GM21737 (cell line): ENCODE results near the gene LLGL2.
"Not testable (repeated sequence)": the region's sequence is repeated elsewhere in the genome, so short reads cannot be mapped to it uniquely, and the experiment has no call there.

Experiments used
- ATAC-seq: cut with Tn5 transposase; IDR thresholded peaks from one replicate; pipeline ENCODE4 v1.9.1; 2021; ENCODE audit warnings: mild to moderate bottlenecking, moderate library complexity; ENCODE audit not compliant: unreplicated experiment

Gene LLGL2

DNA sequence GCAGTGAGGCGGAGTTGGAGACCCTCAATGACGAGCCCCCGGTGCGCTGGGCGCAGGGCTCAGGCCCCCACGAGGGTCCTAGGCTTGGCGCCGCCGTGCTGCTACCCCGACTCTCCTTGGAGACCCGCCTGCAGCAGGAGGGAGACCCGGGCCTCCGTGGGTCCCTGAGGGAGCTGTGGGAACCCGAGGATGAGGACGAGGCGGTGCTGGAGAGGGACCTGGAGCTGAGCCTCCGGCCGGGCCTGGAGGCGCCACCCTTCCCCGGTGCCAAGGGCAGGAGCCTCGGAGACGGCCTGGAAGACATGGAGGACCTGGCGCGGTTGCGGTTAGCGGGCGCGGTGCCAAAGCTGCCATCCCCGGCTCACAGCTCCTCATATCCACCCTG is 64.4 kb downstream of the LLGL2 start:
- no peak for ATAC-seq

DNA sequence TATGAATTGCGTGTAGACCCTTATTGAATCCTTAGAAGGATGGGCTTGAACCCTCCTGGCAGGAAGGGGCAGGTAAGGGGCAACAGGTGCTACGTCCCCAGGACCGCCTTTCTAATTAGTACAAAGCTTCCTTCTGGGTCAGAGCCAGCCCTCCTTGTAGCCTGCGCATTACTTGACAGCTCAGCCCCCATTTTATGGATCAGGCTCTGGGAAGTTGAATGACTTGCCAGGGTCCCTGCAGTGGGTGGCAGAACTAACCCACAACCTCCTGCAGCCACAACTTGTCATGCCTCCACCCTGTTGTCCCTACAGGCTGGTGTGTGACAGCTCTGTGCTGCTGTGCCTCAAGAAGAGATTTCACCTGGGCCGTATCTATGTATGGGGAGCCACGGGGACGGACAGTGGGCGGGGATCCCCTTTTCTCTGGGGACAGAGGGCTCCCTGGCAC is 64.8 kb downstream of the LLGL2 start:
- ATAC-seq, result no peak

DNA sequence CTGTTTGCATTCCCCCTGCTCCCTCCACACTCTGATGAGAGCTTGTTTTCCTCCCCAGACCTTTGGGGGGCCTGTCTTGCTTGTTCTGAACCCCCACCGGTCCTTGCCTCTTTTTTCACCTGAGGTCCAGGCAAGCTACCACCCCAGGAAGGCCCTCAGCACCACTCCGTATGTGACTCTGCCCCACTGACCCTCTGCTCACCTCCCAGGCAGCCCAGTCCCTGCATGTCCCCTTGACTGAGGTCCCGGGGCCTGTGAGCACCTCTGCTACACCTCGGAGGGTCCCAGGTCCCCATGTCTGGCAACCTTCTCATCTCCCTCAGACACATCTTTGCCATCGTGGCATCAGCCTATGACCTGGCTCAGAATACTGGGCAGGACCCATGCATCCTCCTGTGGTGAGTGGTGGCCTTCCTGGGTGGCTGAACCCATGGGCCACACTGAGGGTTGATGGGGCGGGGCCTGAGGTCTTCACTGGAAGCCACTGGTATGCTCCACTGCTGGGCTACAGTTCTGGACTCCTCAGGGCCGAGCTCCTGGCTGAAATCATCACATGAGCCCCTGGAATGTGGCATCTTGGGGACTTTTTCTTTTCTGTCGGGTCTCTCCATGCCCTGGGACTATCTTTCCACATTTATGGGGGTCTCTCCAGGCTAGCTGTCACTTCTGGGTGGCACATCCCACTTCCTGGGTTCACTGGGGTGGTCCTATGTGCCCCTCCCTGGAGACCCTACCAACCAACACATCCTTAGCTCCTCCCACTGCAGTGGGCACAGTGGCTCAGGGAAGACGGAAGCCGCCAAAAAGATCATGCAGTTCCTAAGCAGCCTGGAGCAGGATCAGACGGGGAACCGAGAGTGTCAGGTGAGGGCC is 65.6 kb downstream of the LLGL2 start:
- no peak for ATAC-seq

DNA sequence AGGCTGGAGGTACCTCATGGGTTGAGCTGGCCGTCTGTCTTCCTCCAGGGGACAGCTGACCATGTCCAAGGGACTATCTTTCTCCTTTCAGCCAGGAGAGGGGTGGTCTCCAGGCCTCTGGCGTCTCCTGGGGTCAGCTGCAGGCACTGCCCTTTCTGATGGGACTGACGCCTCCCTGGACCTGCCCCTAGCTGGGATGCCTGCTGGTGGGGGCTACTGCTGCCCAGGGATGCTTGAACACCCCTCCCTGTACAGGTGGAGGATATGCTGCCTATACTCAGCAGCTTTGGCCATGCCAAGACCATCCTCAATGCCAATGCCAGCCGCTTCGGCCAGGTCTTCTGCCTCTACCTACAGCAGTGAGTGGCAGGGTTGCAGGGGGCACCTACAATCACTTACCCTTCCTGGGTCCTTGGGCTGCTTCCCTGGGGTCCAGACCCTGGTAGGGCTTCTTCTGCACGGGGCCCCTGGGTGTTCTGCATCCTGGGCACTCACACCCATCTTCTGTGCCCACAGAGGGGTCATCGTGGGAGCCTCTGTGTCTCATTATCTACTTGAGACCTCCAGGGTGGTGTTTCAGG is 66.3 kb downstream of the LLGL2 start:
- no peak for ATAC-seq

DNA sequence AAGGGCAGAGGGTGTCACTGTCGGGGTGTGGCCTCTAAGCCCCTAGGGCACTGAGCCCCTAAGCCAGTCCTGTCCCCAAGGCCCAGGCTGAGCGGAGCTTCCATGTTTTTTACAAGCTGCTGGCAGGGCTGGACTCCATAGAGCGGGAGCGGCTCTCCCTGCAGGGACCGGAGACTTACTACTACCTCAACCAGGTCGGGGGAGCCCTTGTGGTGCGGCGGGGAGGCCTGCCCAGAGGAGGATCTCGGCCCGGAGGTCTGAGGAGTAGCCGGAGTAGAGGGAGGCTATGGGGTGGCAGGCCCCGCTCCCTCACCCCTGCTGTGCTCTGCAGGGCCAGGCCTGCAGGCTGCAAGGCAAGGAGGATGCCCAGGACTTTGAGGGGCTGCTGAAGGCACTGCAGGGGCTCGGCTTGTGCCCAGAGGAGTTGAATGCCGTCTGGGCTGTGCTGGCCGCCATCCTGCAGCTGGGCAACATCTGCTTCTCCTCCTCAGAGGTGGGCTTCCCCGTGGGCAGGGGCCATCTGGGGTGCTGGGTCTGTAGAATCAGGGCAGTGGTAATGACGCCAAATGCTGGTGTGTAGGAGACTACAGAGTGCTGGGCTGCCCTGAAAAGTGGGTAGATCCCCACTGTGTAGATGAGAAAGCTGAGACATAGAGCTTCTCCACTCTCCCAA is 67.0 kb downstream of the LLGL2 start:
- no peak for ATAC-seq

DNA sequence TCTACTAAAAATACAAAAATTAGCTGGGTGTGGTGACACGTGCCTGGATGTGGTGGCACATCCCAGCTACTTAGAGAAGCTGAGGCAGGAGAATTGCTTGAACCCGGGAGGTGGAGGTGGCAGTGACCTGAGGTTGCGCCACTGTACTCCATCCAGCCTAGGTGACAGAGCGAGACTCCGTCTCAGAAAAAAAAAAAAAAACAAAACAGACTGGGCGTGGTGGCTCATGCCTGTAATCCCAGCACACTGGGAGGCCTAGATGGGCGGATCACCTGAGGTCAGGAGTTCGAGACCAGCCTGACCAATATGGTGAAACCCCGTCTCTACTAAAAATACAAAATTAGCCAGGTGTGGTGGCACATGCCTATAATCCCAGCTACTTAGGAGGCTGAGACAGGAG is 67.9 kb downstream of the LLGL2 start:
- ATAC-seq, result not testable (repeated sequence)

DNA sequence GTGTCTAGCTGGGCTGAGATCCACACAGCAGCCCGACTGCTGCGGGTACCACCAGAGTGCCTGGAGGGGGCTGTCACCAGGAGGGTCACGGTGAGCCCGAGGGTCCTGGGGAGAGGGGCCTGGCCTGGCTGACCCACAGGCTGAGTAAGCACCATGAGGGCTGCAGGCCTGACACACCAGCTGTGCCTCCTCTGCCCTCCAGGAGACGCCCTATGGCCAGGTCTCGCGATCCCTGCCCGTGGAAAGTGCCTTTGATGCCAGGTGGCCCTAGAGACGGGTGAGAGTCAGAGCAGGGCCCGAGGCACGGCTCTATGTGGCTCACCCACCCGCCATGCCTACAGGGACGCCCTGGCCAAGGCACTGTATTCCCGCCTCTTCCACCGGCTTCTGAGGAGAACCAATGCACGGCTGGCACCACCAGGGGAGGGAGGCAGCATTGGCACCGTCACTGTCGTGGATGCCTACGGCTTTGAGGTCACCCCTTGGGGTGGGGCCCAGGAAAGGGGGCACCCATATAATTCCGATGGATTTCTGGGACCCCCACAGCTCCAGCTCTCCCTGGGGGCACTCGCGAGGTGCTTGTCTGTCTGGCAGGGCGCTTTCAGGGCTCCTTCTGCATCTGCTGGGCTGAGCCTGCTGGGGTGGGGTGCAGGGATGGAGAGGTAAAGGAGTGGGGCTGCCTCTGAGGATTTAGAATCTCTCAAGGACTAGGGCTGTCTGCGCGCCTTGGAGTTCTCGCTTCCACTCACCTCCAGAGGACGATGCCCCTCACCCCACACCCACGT is 69.2 kb downstream of the LLGL2 start:
- no peak for ATAC-seq

DNA sequence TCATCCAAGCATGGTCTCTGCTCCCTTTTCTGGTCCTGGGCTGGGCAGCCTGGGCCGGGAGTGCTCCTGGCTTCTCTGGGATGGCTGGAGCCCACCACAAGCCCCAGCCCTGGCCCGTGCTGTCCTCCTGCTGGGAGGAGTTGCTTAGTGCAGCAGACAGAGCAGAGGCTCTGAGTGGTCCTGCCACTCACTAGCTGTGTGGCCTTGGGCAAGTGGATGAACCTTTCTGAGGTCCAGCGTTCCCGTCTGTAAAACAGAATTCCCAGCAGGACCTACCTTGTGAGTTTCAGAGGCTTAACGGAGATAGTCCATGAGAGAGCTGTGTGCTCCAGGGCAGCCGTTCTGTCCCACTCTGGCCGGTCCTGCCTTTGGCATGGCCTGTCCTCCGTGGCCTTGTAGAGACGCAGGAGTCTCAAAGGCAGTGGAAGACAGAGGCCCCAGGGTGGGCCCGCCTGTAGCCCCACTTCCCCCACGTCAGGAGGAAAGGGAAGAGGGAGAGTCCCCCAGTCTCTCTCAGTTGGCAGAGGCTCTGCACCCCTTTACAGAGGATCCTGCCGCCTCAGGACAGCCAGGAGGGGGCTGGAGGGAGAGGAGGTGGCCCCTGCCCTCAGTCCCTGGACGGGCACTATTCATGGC is 69.9 kb downstream of the LLGL2 start:
- ATAC-seq, result no peak

DNA sequence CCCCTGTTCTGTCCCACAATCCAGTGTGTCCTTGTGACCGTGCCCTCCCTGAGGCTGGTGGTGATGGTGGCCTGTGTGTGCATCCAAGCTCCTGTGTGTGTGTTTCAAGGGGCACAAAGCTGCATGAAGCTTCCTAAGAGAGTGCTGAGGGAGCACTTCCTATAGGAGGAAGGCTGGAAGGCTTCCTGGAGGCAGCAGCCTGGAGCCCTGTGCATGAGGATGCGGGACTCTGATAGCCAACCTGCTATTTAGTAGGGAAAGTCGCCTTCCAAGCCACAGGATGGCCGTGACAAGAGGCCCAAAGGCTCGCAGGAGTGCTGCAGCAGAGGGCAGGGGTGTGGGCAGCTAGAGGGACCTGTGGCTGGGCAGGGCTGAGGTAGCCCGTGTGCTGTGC is 70.4 kb downstream of the LLGL2 start:
- no peak for ATAC-seq

DNA sequence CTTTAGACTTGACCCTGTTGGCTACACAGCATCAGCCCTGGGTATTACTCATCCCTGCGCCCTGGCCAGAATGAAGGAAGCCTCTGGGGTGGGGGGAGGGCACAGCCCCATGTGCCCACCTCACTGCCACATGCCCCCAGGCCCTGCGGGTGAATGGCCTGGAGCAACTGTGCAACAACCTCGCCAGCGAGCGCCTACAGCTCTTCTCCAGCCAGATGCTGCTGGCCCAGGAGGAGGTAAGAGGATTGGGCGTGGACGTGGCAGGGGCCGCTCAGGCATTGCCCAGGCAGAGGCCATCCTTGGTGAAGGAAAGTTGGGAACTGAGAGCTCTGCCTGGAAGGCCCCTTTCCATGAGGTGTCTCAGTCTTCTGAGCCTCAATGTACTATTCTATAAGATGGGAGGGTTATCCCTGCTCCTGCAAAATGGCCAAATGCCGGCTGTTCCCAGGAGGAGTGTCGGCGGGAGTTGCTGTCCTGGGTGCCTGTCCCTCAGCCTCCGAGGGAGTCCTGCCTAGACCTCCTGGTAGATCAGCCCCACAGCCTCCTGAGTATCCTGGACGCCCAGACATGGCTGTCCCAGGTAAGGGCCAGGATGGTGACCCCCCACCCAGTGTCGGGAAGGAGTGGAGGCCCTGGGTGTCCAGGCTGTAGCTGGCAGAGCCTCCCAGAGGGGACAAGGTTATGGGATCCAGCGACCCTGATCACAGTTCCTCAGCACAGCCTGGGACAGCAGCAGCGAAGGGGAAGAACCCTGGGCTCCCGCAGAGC is 71.0 kb downstream of the LLGL2 start:
- no peak for ATAC-seq

DNA sequence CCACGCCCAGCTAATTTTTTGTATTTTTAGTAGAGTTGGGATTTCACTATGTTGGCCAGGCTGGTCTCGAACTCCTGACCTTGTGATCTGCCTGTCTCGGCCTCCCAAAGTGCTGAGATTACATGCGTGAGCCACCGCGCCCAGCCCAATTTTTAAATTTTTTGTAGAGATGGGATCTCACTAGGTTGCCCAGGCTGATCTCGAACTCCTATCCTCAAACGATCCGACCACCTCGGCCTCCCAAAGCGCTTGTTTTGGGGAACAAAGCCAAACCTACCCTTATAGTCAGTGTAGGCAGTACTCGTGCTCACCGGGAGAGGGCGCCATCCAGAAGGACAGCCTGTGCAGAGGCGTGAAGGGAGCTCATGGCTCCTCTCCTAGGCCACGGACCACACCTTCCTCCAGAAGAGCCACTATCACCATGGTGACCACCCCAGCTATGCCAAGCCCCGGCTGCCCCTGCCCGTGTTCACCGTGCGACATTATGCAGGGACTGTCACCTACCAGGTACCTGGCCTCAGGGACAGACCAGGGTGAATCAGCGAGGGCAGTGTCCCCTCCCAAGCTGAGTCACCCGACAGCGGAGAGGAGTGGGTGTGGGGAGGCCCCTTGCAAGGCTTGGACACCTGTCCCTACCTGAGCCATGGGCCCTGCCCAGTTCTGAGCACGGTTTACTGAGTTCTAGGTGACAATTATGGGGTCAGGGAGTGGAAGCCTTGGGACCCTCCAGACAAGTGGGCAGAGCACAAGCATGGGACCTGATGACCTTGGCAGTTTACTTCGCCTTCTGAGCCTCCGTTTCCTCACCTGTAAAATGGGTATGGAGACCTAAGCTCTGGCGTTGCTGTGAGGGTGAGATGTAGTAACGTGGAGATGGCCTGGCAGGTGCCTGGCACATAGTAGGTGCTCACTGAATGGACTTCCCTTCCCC is 75.8 kb downstream of the LLGL2 start:
- no peak for ATAC-seq

DNA sequence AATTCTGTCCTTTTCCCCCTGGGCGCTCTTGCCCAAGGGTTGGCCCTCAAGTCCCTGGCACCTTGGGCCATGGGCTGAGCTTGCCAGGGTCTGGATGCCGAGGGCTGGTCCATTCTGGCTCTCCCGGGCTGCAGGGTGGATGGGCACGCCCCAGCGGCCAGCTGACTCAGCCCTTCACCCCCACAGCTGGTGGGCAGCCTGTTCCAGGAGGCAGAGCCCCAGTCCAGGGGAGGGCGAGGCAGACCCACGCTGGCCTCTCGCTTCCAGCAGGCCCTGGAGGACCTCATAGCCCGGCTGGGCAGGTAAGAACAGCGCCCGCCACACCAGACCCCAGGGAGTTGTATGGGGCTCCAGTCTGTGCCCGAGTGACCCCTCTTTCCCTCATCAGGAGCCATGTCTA is 77.1 kb downstream of the LLGL2 start:
- ATAC-seq, result no peak

DNA sequence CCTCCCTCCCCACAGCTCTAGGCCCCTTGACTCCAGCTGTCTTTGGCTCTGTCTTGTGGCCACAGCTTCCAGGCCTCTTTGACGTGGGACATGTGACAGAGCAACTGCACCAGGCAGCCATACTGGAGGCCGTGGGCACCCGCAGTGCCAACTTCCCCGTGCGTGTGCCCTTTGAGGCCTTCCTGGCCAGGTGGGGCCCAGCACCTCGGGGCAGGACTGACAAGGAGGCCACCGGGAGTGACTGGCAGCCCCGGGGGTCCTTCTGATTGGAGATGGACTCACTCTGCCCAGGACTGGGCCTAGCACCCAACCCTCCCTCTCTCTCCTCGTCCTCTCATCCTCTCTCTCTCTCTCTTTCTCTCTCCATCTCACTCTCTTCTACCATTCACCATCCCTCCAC is 77.6 kb downstream of the LLGL2 start:
- ATAC-seq, result no peak

DNA sequence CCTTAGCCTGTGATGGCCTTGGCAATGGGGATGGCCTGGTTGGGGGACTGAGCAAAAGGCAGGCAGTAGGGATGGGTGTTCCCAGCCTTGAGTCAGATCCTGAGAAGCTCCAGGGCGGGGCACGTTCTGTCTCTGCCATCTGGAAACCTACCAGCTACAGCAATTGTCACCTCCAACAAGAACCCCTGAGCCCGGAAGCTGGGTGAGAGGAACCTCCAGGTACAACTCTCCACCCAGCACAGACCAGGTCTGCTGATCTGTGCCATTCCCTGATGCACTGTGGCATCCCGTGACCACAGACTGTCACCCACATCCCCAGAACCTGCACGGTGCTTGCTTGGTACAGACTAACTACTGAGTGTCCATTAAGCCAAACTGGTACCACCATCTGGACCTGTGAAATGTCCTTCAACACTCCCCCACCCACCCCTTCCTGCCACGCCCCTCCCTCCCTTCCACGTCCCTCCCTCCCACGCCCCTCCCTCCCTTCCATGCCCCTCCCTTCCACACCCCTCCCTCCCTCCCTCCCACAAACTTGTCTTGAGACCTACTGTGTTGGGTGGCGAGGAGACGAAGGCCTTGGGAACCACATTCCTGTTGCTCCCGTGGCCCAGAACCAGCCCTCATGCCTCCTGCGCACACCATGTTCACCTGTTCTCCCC is 78.7 kb downstream of the LLGL2 start:
- ATAC-seq, result no peak

DNA sequence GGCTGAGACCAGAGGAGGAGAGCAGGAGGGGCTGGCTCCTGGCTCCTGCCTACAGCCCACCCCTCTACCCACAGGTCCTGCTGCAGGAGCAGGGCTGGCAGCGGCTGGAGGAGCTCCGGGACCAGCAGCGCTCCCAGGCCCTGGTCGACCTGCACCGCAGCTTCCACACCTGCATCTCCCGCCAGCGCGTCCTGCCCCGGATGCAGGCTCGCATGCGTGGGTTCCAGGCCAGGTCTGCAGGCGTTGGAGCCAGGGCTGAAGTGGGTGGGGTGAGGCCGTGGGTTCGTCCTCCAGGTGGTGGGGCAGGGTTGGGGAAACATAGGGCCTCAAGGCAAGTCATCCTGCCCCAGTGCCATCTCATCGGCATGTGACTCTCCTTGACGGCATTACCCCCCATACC is 80.3 kb downstream of the LLGL2 start:
- no peak for ATAC-seq

DNA sequence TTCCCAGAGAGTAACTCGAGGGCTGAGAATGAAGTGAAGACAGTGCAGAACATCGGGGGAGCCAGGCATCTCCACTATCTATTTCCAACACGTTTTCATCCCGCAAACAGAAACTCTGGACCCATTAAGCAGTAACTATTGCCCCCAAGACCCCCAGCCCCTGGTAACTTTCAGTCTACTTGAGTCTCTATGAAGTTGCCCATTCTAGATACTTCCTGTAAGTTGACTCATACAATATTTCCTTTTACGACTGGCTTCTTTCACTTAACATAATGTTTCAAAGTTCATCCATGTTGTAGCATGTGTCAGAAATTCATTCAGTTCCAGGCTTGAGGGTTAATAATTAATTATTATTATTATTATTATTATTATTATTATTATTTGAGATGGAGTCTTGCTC is 81.6 kb downstream of the LLGL2 start:
- no peak for ATAC-seq

DNA sequence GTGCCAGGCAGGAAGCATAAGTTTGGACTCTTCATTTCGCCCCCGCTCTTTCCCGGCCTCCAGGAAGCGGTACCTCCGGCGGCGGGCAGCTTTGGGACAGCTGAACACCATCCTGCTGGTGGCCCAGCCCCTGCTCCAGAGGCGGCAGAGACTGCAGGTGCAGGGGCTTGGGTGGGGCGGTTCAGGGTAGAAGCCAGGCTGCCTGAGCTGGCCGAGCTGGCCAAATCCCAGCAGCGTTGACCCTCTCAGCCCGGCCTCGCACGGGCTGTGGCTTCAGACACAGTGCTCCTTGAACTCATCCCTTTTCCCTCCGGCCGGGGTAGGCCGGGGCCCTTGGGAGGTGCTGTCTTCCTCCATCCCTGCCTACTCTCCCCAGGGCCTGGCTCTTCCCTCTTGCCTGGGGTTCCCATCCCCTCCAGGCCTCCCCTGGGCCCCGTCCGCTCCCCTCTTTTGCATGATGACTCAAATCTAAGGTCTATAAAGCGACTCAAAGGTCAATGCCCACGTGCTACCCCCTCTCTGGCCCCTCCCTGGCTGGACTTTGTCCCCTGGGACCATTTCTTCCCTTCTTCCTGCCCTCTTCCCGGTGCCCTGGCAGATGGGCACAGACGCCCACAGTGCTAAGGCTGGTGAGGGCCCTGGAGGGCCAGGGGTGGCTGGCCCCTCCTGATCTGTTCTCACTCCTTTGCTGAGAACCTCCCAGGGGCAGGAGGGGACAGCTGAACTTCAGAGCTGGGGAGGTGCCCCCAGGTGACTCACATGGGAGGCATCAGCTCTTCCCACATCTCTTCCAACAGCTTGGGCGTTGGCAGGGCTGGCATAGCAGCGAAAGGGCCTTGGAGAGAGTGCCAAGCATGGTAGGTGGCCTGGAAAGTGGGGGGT is 84.8 kb downstream of the LLGL2 start:
- no peak for ATAC-seq
